Stimulated activated naive B cell treated with anti-CD40 and anti-IgM and Interleukin-4, amounts not matched to agents 10 μg/mL and 1 μg/mL and 100 μg/mL, for 72 hours (primary cell): ENCODE measurements around the gene CCDC122.
A peak's percentile ranks its signal among the peaks of the same experiment; 100 is the strongest.
"Not testable (repeated sequence)": the region's sequence is repeated elsewhere in the genome, so short reads cannot be mapped to it uniquely, and the experiment has no call there.

ENCODE experiments used
- ATAC-seq, 2 donors: fragments of 150-1000 bp; cut with Tn5 transposase; replicated peaks; 2 replicates each; pipeline ENCODE4 v1.10.0; 2021; ENCODE audit warnings: moderate library complexity in 1 of 2
- DNase-seq: peaks from one replicate; pipeline ENCODE4 v3.0.0; 2021
- H3K27ac Mint-ChIP-seq: one replicate; pipeline ENCODE4 v1.8.0; 2022; ENCODE audit warnings: mild to moderate bottlenecking, mixed read lengths
- H3K27me3 Mint-ChIP-seq, 2 donors: one replicate each; pipeline ENCODE4 v1.8.0; 2022; ENCODE audit warnings: mixed read lengths in 2 of 2
- H3K36me3 Mint-ChIP-seq, 2 donors: one replicate each; pipeline ENCODE4 v1.8.0; 2022; ENCODE audit warnings: mixed read lengths in 2 of 2, mild to moderate bottlenecking in 1 of 2
- H3K4me1 Mint-ChIP-seq, 2 donors: one replicate each; pipeline ENCODE4 v1.8.0; 2022; ENCODE audit warnings: mixed read lengths in 2 of 2, mild to moderate bottlenecking in 1 of 2
- H3K4me3 Mint-ChIP-seq, 2 donors: one replicate each; pipeline ENCODE4 v1.8.0; 2022; ENCODE audit warnings: mild to moderate bottlenecking in 2 of 2, mixed read lengths in 2 of 2, moderate library complexity in 1 of 2
- H3K9me3 Mint-ChIP-seq, 2 donors: one replicate each; pipeline ENCODE4 v1.8.0; 2022; ENCODE audit warnings: mixed read lengths in 2 of 2, mild to moderate bottlenecking in 1 of 2

Gene CCDC122

GRCh38 chr13:43850873-43851272, 28.7 kb downstream of the CCDC122 start:
- H3K9me3 Mint-ChIP-seq = peaks cover 49 to 53% of the 10 kb centered on the region in 2 donors
- H3K4me3 Mint-ChIP-seq = no peak overlapping the region
- peaks cover 60 to 65% of the 10 kb centered on the region in 2 donors for H3K36me3 Mint-ChIP-seq
- H3K27ac Mint-ChIP-seq = no peak overlapping the region
- H3K27me3 Mint-ChIP-seq = no peaks in the 10 kb centered on the region
- ATAC-seq (no peak), DNase-seq (no peak)
- H3K4me1 Mint-ChIP-seq = no peaks in the 10 kb centered on the region

DNA sequence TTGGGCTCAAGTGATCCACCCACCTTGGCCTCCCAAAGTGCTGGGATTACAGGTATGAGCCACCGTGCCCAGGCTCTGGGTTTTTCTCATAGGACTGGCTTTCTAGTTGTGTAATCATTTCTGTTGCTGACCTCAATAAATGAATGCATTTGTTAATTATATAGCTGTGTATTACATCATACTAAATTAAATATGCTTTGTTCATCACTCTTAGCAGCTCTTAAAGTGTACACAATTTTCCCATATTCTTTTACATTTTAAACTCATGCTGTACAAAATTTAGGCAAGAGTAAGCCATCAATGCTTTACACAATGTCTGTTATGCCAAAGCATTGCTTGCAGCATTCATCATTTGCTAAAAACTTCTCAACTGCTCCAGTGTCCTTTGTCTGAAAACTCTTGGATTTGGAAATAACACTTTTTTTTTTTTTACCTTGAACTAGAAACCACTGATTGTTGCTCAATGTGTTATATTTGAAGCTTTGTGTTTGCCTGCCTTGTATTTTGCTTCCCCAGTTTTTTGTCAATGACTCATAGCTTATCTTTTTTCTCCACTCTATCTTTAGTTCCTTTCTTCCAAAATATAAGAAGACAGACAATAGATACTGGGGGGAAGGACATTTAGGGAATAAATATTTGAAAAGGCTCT, 31.4 kb downstream of the CCDC122 start:
- no peak for ATAC-seq
- no peak for DNase-seq
- H3K36me3 Mint-ChIP-seq = peaks cover 36 to 42% of the 10 kb centered on the region in 2 donors
- H3K27me3 Mint-ChIP-seq = no peaks in the 10 kb centered on the region
- no peak overlapping the region for H3K27ac Mint-ChIP-seq
- H3K4me3 Mint-ChIP-seq = no peak overlapping the region
- peaks cover 28 to 29% of the 10 kb centered on the region in 2 donors for H3K9me3 Mint-ChIP-seq
- no peaks in the 10 kb centered on the region for H3K4me1 Mint-ChIP-seq

DNA sequence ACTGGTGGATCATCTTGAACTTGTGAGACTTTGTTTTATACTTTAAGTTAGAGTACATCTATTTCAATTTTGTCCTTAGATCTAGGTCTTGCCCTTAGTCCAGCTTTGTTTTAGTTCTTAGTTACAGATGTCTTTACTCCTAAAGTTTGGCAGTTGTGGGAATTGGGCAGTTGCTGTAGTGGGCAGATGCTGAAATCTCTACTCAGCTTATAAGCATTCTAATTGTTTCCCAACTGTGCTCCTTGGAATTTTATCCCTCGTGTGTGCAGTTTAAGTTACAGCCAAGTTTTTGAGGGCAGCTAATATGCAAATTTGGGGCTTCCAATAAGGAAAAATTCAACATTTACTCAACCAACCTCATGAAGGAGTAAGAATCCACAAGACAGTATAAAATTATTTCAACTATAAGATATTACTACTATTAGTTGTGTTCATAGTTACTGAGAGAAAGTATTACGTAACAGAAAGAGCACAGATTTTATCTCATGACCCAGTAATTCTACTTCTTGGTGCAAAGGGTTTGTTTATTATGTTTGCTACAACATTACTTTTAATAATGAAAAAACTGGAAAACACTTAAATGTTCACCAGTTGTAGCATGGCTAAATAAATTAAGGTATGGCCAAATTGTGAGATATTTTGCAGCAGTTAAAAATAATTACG, 32.9 kb downstream of the CCDC122 start:
- Mint-ChIP-seq H3K4me1 (no peaks in the 10 kb centered on the region), H3K36me3 (peaks cover 25 to 27% of the 10 kb centered on the region in 2 donors), H3K27me3 (no peaks in the 10 kb centered on the region), H3K27ac (no peak overlapping the region), H3K4me3 (no peak overlapping the region), H3K9me3 (peaks cover 15 to 17% of the 10 kb centered on the region in 2 donors)
- ATAC-seq = no peak
- DNase-seq = no peak

- no peaks in the 10 kb centered on the region for H3K4me1 Mint-ChIP-seq
- peaks cover 0 to 4% of the 10 kb centered on the region in 2 donors for H3K36me3 Mint-ChIP-seq
- ATAC-seq (no peak), DNase-seq (no peak)
- peaks cover 3 to 10% of the 10 kb centered on the region in 2 donors for H3K9me3 Mint-ChIP-seq
- H3K4me3 Mint-ChIP-seq = no peak overlapping the region
- no peaks in the 10 kb centered on the region for H3K27me3 Mint-ChIP-seq
- no peak overlapping the region for H3K27ac Mint-ChIP-seq
Observed at GRCh38 chr13:43838909-43839308, 40.6 kb downstream of the CCDC122 start.

DNA sequence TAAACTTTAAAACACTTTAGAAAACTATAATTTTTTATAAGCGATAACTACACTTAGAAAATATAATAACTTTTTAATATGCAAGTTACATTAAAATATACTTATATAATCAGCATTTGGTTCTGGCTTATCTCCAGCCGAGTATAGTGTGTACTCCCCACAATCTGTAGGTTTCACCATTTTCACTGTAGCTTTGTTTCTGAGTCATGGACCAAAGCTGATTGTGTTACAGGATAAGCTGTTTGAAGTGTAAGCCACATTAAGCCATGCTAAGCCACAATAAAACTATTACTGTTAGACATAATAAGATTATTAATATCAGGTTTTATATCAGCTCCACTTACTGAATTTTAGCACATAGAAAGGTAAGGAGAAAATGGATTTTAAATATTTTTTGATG, 43.8 kb downstream of the CCDC122 start:
- H3K4me1 Mint-ChIP-seq = no peaks in the 10 kb centered on the region
- no peaks in the 10 kb centered on the region for H3K27me3 Mint-ChIP-seq
- DNase-seq (no peak), ATAC-seq (no peak)
- H3K4me3 Mint-ChIP-seq = no peak overlapping the region
- H3K9me3 Mint-ChIP-seq = peaks cover under 1% of the 10 kb centered on the region in 2 donors
- no peaks in the 10 kb centered on the region for H3K36me3 Mint-ChIP-seq
- no peak overlapping the region for H3K27ac Mint-ChIP-seq

DNA sequence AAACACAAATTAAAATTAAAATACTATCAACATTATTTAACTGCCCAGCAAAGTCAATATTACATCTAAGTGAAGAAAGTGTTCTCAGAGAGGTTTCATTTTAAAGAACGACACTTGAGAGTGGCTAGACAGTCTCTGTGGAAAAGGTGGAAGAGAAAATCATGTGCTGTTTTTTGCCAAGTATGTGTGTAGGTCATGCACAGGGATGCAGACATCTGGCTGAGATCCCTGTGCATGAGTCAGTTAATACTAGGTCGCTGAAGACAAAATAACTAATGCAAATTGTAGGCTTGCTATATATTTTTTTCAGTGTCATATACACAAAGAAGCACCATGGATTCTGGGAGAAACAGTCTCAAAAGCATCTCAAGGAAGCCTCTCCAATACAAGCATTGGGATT, 48.5 kb downstream of the CCDC122 start:
- H3K4me3 Mint-ChIP-seq = no peak overlapping the region
- H3K4me1 Mint-ChIP-seq = no peaks in the 10 kb centered on the region
- ATAC-seq (no peak), DNase-seq (no peak)
- H3K27ac Mint-ChIP-seq = no peak overlapping the region
- H3K27me3 Mint-ChIP-seq = no peaks in the 10 kb centered on the region
- H3K9me3 Mint-ChIP-seq = no peaks in the 10 kb centered on the region
- H3K36me3 Mint-ChIP-seq = no peaks in the 10 kb centered on the region

DNA sequence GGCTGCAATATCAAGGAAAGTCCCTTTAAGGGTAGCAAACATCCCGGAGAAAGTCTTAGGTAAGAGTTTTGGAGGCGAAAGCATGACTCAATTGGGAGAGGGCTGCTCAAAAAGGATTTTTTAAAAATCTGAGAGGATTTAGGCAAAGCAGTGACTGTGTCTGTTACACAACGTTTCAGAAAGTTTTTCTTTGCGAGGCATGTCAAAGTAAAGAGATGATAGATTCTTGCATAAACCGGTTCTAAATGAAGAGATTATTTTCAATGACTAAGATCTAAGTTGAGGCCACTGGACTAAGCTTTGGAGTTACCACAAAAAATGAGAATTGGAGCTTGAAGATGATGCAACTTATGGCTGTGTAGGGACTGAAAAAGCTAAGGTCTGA, 49.1 kb downstream of the CCDC122 start:
- H3K27me3 Mint-ChIP-seq = no peaks in the 10 kb centered on the region
- DNase-seq = no peak
- ATAC-seq = no peak
- H3K4me3 Mint-ChIP-seq = no peak overlapping the region
- no peaks in the 10 kb centered on the region for H3K4me1 Mint-ChIP-seq
- no peak overlapping the region for H3K27ac Mint-ChIP-seq
- H3K36me3 Mint-ChIP-seq = no peaks in the 10 kb centered on the region
- no peaks in the 10 kb centered on the region for H3K9me3 Mint-ChIP-seq

DNA sequence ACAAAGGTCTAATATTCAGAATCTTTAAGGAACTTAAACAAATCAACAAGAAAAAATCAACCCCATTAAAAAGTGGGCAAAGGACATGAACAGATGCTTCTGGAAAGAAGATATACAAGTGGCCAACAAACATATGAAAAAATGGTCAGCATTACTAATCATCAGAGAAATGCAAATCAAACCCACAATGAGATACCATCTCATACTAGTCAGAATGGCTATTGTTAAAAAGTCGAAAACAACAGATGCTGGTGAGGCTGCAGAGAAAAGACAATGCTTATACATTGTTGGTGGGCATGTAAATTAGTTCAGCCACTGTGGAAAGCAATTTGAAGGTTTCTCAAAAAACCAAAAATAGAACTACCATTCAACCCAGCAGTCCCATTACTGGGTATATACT, 54.9 kb downstream of the CCDC122 start:
- not testable (repeated sequence) for H3K4me3 Mint-ChIP-seq, H3K27me3 Mint-ChIP-seq, DNase-seq, H3K4me1 Mint-ChIP-seq, H3K36me3 Mint-ChIP-seq, ATAC-seq, H3K9me3 Mint-ChIP-seq, H3K27ac Mint-ChIP-seq

DNA sequence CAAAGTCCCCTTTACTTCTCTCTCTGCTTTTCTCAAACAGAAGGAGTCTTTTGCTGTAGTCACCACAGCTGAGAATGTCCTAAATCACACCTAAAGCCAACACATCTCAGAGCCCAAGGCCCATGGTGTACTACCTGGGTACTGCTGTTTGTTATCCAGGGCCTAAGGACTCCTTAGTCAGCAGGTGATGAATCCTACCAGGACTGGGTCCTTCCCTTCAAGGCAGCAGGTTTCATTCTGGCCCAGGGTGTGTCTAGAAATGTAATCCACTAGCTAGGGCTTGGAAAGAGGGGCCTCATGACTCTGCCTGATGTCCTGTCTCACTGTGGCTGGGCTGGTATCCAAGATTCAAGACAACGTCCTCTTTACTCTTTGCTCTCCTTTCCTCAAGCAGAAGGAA, 56.6 kb downstream of the CCDC122 start:
- Mint-ChIP-seq H3K4me1 (no peaks in the 10 kb centered on the region), H3K36me3 (peaks cover 4 to 5% of the 10 kb centered on the region in 2 donors), H3K9me3 (peaks cover 4 to 5% of the 10 kb centered on the region in 2 donors), H3K27me3 (peaks cover 0 to 5% of the 10 kb centered on the region in 2 donors), H3K4me3 (no peak overlapping the region), H3K27ac (no peak overlapping the region)
- no peak for ATAC-seq
- no peak for DNase-seq

- Mint-ChIP-seq H3K27me3 (peaks cover 0 to 5% of the 10 kb centered on the region in 2 donors), H3K4me1 (no peaks in the 10 kb centered on the region), H3K27ac (no peak overlapping the region), H3K4me3 (no peak overlapping the region), H3K9me3 (peaks cover 5 to 6% of the 10 kb centered on the region in 2 donors), H3K36me3 (peaks cover 4 to 5% of the 10 kb centered on the region in 2 donors)
- no peak for DNase-seq
- no peak for ATAC-seq
Observed at GRCh38 chr13:43816401-43816889, 63.1 kb downstream of the CCDC122 start.

DNA sequence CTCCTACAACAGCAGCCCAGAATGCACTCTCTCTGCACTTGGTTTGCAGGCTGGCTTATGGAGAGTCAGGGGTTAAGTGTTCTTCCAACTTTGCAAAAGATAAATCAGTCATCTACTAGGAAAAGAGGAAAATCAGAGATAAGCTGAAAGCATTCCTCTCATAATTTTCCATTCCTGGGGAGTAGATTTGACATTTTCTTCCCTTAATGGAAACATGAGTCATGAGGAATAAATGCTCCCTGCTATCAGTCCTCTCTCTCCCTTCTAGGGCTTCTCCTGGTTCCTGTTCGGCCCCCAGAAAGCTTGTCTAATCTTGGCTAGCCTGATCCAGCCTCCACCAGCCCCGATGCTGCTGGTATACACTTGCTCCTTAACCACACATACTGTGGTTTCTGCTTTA, 64.3 kb downstream of the CCDC122 start:
- Mint-ChIP-seq H3K4me1 (no peaks in the 10 kb centered on the region), H3K27me3 (peaks cover 0 to 5% of the 10 kb centered on the region in 2 donors), H3K9me3 (peaks cover 5 to 6% of the 10 kb centered on the region in 2 donors), H3K36me3 (peaks cover 4 to 5% of the 10 kb centered on the region in 2 donors), H3K4me3 (no peak overlapping the region), H3K27ac (no peak overlapping the region)
- DNase-seq = no peak
- no peak for ATAC-seq

GRCh38 chr13:43808676-43809075, 70.9 kb downstream of the CCDC122 start:
- no peak overlapping the region for H3K27ac Mint-ChIP-seq
- DNase-seq (no peak), ATAC-seq (no peak)
- no peaks in the 10 kb centered on the region for H3K9me3 Mint-ChIP-seq
- no peaks in the 10 kb centered on the region for H3K36me3 Mint-ChIP-seq
- H3K4me1 Mint-ChIP-seq = peaks cover 1 to 4% of the 10 kb centered on the region in 2 donors
- H3K27me3 Mint-ChIP-seq = peaks cover 0 to 4% of the 10 kb centered on the region in 2 donors
- H3K4me3 Mint-ChIP-seq = no peak overlapping the region

GRCh38 chr13:43805681-43806128, 73.8 kb downstream of the CCDC122 start:
- peak; percentile 33 to 49 for ATAC-seq
- peaks cover 1 to 4% of the 10 kb centered on the region in 2 donors for H3K4me1 Mint-ChIP-seq
- DNase-seq = no peak
- H3K27ac Mint-ChIP-seq = no peak overlapping the region
- peaks cover 0 to 4% of the 10 kb centered on the region in 2 donors for H3K27me3 Mint-ChIP-seq
- H3K36me3 Mint-ChIP-seq = no peaks in the 10 kb centered on the region
- no peaks in the 10 kb centered on the region for H3K9me3 Mint-ChIP-seq
- H3K4me3 Mint-ChIP-seq = no peak overlapping the region

DNA sequence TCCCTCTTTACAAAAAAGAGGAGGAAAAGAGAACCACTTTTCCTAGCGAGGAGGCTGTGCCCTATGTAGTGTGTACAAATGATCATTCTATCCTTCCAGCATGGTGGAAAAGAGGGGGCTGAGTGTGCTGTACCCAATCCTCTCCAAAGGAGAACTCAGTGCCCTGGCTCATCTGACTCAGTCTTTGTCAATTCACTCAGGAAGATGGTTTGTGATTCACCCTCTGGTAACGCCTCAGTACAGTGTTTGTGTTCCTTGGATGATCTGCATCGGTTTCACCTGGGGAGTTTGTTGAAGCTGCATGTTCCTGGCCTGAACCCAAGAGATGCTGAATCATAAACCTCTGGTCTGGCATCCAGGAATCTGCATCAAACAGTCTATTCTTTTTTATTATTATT, 74.5 kb downstream of the CCDC122 start:
- ATAC-seq = peak; percentile 27 to 73
- no peak overlapping the region for H3K4me3 Mint-ChIP-seq
- no peaks in the 10 kb centered on the region for H3K36me3 Mint-ChIP-seq
- H3K4me1 Mint-ChIP-seq = peaks cover 1 to 4% of the 10 kb centered on the region in 2 donors
- no peak for DNase-seq
- H3K27me3 Mint-ChIP-seq = peaks cover 0 to 4% of the 10 kb centered on the region in 2 donors
- no peak overlapping the region for H3K27ac Mint-ChIP-seq
- H3K9me3 Mint-ChIP-seq = no peaks in the 10 kb centered on the region

DNA sequence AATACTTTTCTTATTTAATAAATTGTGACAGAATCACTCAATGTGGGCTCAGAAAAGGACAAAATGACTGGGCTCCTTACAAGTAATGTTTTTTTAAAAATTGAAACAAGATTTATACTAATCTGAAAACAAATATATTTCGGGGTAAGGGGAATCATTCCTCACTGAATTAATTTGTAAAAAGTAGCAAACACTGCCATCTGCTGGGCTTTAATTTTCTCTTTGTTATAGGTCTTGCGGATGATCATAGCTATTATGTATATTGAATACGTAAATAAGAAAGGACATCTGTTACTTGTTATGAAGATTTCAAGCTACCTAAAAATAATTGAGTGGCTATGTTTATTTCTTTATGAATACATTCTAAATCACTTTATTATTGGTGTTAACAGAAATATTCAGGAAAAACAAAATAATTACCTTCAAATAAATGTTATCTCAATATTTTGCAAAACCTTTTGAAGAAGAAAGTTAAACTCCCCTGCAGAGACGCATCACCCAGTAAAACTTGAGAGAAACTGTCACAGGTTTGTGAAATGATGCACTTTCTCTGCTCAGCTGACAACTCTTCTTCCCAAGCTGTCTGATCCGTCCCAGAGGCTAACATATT, 75.0 kb downstream of the CCDC122 start:
- H3K27me3 Mint-ChIP-seq = peaks cover 0 to 4% of the 10 kb centered on the region in 2 donors
- no peak overlapping the region for H3K27ac Mint-ChIP-seq
- peaks cover 1 to 3% of the 10 kb centered on the region in 2 donors for H3K4me1 Mint-ChIP-seq
- DNase-seq = no peak
- H3K9me3 Mint-ChIP-seq = no peaks in the 10 kb centered on the region
- no peaks in the 10 kb centered on the region for H3K36me3 Mint-ChIP-seq
- H3K4me3 Mint-ChIP-seq = no peak overlapping the region
- ATAC-seq = peak; percentile 64 to 69
